OCI-M1 (cell line): ENCODE data around the gene PPP1CA.
"Not testable (repeated sequence)": the region's sequence is repeated elsewhere in the genome, so short reads cannot be mapped to it uniquely, and the experiment has no call there.

ENCODE experiments used
- DNase-seq: peaks from one replicate; lab custom pipeline; 2025; lab: John Stamatoyannopoulos, UW

PPP1CA gene

GRCh38 chr11:67416416-67417335 is 15.0 kb upstream of the PPP1CA start:
- no peak for DNase-seq

- no peak for DNase-seq
Observed at GRCh38 chr11:67415501-67416304, 14.0 kb upstream of the PPP1CA start, which contains the start of gene CARNS1. TSS of gene CARNS1 (plus strand) at chr11:67415678. CDS start at chr11:67416200, 522 bp downstream.

- no peak for DNase-seq
Observed at GRCh38 chr11:67413266-67413849, 11.7 kb upstream of the PPP1CA start.

- DNase-seq: no peak
Observed at GRCh38 chr11:67412495-67413179, 11.0 kb upstream of the PPP1CA start.

GRCh38 chr11:67411785-67412152 is 10.1 kb upstream of the PPP1CA start:
- DNase-seq: no peak

- no peak for DNase-seq
Observed at GRCh38 chr11:67410984-67411784, 9.5 kb upstream of the PPP1CA start.

- no peak for DNase-seq
Observed at GRCh38 chr11:67410369-67410831, 8.7 kb upstream of the PPP1CA start.

- no peak for DNase-seq
Observed at GRCh38 chr11:67409781-67410368, 8.2 kb upstream of the PPP1CA start.

GRCh38 chr11:67409261-67409666 is 7.6 kb upstream of the PPP1CA start:
- no peak for DNase-seq

GRCh38 chr11:67408437-67409200 is 7.0 kb upstream of the PPP1CA start:
- DNase-seq: no peak

- no peak for DNase-seq
Observed at GRCh38 chr11:67407688-67408163, 6.1 kb upstream of the PPP1CA start.

- no peak for DNase-seq
Observed at GRCh38 chr11:67406969-67407687, 5.5 kb upstream of the PPP1CA start.

GRCh38 chr11:67406420-67406968 is 4.8 kb upstream of the PPP1CA start:
- no peak for DNase-seq

- no peak for DNase-seq
Observed at GRCh38 chr11:67405688-67406339, 4.2 kb upstream of the PPP1CA start.

GRCh38 chr11:67405196-67405567 is 3.5 kb upstream of the PPP1CA start:
- no peak for DNase-seq

GRCh38 chr11:67404515-67405195 is 3.0 kb upstream of the PPP1CA start:
- no peak for DNase-seq

- not testable (repeated sequence) for DNase-seq
Observed at GRCh38 chr11:67403085-67403484, 1.4 kb upstream of the PPP1CA start.
